OCI-LY7 (cell line): Measurements from ENCODE around the gene ATP6V0B.

Experiments used
- EZH2phosphoT487 ChIP-seq: fragments of 200-600 bp; sonication (generic); IDR thresholded peaks from 2 replicates; pipeline ENCODE4 v1.6.1; 2018; ENCODE audit warnings: low read depth, borderline replicate concordance, mild to moderate bottlenecking, mixed run types, antibody characterized with exemption, low read length, moderate library complexity, mixed read lengths
- TF ChIP-seq, protein P1 (sequence below): fragments of 200-600 bp; sonication (generic); conservative IDR thresholded peaks from 2 replicates; pipeline ENCODE4 v1.5.1; 2014; ENCODE audit warnings: mild to moderate bottlenecking, antibody characterized with exemption, low read length, moderate library complexity, mixed read lengths

DNA sequence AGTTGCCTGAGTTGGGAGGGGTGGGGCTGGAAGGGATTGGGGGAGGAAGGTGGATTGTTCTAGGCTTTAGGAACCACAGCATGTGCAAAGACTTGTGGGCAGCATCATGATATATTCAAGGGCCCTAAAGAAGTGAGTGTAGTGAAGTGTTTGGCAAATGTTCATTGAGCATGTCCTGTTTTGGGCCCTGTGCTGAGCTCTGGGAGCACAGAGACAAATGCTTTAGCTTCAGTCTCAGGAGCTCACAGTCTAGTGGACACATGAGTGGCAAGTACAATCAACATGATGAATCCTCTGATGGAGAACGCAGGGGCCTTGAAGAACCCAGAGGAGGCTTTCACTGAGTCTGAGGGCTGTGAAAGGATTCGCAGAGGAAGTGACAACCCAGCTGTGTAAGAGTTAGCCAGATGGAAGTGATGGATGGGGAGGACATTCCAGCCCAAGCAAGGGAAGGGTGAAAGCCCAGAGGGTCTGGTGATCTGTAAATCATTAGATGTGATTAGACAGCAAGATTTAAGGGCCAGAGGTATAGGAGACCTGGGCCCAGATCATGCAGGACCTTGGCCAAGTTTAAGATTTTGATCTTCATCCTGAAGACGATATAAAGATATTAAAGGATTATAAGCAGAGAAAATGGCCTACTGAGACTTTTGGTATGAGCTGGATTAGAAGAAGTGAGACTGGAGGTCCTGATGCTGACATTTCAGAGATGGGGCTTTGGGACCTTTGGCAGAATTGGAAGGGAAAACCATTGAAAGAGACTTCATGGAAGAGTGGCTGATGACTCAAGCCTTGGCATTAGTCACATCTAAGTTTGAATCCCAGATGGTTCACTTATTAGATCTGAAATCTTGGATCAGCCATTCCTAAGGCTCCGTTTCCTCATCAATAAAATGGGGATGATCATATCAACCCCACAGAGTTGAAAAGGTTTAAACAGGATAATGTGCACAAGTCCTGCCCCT is 23.5 kb upstream of the ATP6V0B start:
- TF ChIP-seq, protein P1, sequence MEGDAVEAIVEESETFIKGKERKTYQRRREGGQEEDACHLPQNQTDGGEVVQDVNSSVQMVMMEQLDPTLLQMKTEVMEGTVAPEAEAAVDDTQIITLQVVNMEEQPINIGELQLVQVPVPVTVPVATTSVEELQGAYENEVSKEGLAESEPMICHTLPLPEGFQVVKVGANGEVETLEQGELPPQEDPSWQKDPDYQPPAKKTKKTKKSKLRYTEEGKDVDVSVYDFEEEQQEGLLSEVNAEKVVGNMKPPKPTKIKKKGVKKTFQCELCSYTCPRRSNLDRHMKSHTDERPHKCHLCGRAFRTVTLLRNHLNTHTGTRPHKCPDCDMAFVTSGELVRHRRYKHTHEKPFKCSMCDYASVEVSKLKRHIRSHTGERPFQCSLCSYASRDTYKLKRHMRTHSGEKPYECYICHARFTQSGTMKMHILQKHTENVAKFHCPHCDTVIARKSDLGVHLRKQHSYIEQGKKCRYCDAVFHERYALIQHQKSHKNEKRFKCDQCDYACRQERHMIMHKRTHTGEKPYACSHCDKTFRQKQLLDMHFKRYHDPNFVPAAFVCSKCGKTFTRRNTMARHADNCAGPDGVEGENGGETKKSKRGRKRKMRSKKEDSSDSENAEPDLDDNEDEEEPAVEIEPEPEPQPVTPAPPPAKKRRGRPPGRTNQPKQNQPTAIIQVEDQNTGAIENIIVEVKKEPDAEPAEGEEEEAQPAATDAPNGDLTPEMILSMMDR, result no peak
- TF ChIP-seq EZH2phosphoT487, result no peak
